Stimulated activated CD4-positive, alpha-beta T cell treated with anti-CD3 and anti-CD28 coated beads, Interleukin-2, amount 100 ng/mL, for 4 hours (primary cell): ENCODE results near the gene ATG2A.

Experiments used
- DNase-seq: peaks from one replicate; pipeline ENCODE4 v3.0.0-alpha.2; 2020; ENCODE audit warnings: low read depth

ATG2A gene

DNA sequence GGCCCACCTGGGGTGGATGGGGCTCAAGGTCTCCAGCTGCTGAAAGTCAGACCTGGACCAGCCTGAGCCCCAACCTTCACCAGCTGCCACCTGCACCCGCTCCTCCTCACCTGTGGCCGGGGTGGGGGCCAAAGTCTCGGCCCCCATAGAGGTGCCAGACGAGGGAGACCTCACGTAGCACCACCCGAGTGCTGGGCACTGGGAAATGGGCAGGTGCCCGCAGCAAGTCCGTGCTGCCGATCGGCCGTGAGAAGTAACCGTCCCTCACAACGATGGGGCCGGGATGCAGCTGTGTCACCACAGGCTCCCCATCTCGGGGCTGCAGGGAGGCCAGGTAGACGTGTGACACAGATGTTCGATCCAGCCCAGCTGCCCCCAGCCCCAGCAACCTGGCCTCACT lies 16.2 kb downstream of the ATG2A start:
- no peak for DNase-seq

DNA sequence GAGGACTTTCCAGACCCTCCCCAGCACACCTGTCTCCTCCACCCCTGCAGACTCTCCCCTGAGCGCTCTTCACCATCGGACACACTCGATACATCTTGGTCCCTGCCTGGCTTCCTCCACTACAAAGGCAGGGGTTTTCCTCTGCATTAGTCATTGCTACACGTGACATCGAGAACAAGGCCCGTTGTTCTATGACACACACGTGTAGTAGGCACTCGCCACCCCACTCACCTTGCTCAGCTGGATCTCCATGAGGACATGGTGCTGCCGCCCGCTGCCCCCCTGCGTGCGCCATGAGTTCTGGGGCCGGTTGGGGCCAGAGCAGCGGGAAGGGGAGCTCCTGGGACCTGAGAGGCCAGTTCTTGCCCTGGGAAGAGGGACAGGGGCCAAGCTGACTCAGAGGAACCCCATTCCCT lies 16.7 kb downstream of the ATG2A start:
- DNase-seq, result peak; percentile 70

DNA sequence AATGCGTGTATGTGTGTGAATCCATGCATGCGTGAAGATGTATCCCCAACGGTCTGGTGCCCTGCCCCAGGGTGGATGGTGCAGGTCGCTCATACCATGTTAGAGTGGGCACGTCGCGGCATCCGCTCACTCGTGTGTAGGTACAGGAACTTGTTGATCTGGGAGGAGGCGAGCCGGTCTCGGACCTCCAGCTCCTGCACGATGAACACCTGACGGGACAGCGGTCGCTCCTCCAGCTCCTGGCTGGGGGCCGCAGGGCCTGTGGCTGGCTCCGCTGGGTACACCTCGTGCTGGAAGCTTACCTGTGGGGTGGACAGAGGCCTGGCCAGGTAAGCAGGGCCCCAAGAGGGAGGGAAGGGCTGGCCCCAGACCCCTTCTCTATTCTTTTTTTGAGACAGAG lies 18.5 kb downstream of the ATG2A start:
- DNase-seq, result no peak

DNA sequence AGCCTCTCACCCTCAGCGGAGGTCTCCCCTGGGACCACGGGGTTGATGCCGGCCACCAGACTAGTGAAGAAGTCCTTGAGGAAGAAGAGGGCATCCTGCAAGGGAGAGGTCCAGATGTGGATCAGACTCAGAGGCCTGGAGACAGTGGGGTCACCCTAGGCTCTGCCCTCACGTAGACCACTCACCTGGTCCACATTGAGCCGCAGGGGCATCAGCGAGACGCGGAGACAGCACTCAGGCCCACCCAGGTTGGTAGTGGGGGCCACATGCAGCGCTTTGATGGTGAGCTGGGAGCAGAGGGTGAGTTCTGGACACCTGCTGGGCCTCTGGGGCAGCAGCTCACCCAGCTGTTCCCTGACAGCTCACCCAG lies 18.9 kb downstream of the ATG2A start:
- DNase-seq, result no peak

DNA sequence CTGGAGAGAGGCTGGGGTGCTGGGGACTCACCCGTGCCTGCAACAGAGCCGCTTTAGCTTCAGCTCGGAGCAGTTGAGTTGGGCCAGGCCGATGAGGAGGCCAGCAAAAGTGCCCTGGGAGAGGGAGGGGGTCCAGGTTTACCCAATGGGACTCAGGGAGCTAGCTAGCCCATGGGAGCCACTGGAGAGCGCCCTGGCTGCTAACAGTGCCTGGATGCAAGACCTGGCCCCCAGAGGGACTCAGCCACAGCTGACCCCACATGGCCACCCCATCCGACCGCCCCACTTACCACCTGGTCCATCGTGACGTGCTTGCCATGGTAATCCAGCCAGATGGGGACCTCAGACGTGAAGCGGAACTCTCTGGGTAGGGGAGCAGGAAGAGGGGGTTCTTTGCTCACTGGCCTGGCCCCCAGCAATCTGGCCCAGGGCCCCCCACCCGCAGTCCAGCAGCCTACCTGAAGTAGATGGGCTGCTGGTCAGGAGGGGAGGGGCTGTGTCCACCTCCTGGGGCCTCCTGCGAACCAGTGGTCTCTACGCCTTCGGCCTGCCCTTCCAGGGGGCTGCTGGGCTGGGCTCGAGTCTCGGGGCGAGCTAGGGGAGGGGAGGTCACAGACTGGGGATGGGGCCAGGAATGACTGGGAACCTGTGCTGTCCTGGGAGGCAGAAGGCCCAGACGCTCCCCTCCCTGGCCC lies 19.5 kb downstream of the ATG2A start:
- no peak for DNase-seq

DNA sequence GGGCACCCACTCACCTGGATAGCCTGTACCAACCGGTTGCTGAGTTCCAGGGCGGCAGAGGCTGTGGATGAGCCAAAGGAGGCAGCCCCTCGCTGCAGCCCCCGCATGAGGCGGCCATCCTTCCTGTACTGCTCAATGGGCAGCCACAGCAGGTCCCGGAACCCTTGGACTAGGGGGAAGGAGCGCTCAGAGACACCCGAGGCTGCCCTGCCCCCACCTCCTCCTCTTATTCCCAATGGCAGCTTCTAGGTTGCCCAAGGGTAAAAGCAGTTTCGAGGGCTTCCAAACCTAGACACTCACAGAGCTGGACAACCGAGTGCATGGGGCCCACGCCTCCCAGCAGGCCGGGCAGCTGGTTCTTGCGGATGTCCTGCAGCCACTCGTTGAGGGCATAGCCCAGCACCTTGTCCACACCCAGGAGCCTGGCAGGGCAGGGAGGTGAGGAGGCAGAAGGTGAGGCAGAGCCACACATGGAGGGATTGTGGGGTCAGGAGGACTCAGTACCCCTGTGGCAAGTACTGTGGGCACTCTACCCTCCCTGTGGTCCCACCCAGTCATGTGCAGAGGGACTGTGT lies 20.5 kb downstream of the ATG2A start:
- DNase-seq, result no peak

DNA sequence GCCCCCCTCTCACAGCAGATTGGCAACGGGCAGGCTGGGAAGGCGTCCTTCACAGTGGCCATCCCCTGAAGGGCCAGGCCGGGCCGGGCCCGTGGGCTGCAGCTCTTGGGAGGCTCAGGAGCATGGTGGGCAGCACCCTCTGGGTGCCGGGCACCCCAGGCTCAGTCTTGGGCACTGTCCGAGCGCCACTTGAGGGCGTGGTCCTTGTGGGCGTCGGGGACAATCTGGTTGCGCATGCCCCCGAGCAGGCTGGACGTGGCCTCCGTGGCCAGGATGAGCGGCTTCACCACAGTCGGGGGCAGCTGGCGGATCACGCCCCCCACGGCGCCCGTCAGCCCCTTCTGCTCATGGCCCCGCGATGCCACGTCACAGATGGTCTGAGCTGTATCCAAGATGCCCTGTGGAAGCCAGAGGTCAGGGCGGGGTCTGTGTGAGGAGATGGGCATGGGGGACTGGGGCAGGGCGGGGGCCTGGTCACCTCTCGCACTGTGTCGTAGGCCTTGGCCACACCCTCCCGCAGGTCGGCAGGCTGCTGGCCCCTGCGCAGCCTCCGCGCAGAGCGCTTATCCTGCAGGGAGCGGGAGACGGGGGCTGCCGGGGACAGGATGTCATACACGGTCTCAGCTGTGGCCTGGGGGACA lies 22.1 kb downstream of the ATG2A start:
- no peak for DNase-seq

DNA sequence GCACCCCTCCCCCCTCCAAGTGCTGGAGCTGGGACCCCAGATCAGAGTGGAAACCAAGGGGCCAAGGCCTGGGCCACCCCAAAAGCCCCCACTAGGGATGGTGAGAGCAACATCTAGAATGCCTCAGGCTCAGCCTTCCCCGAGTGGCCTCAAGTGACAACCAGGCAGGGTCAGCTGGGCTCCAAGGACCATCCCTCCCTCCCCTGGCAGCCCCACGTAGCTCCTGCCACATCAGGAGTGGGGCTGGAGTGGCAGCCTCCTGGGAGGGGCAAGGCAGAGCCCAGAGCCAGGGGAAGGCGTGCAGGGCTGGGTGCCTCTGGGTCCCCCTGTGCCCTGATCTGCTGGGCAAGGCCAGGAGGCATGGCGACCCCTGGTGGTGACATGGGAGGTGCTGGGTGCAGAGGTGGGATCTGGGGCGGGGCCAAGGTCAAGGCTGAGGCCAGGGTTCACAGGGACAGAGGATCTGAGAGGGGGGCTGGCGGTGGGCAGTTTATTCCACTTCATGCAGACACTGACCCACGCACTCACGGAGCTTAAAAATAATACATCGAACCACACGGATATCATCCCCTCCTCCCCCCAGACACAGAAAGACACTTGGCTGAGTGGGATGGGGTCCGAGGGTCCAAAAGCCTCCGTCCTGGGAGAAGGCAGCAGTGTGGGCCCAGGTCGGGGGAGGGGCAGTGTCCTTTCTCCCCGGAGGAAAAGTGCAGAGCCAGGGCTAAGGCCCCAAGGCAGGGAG lies 22.8 kb downstream of the ATG2A start:
- peak; percentile 80 for DNase-seq

DNA sequence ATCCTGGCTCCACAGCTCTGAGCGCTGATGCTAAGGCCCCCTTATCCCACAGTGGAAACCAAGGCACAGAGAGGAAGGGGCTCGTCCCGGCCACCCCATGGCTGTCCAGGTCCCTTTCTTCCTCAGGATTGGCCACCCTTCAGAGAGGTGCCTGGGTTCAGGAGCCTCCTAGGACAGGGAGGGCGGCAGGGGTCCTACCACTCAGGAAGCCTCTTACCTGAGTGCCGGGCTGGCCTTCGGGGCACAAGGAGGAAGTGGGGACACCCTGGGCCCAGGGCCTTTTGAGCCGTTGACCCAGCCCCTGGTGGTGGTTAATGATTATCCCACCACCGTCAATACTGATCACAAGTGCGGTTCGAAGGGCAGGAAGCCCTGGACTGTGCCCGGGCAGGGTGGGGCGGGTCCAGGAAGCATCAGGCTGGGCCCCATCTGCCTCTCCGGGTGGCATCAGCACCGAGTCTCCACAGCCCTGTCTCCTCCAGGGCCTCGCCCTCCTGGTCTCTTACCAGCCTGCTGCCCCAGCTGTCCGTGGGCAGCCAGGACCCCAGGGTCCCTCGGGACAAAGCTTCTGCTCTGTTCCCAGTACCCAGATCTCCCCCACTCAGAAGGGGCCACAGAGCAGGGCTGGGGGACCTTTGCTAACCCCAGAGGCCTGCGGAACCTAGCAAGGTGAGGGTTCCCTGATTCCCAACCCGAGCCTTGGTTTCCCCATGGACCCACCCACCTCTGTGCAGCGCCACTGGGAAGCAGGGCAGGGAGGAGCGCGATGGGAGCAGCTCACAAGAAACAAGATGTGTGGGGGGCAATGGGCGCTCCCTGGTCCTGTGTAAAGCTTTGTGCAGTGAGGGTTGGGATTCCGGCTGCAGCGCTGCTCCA lies 23.6 kb downstream of the ATG2A start:
- no peak for DNase-seq

DNA sequence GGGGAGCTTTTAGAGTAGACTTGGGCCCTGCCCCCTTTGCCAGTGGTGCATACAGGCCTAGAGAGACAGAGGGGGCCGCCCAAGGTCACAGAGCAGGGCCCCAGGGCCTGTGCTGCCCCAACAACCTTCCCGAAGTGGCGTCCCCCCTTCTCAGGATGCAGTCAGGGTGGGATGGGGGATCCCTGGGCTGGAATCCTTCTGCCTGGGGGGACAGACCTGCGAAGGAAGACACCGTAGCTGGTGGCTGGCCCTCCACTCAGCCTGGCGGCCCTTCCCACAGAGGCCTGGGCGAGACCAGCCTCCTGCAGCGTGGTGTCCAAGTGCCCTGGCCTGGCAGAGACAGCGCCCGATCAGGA lies 24.2 kb downstream of the ATG2A start:
- no peak for DNase-seq

DNA sequence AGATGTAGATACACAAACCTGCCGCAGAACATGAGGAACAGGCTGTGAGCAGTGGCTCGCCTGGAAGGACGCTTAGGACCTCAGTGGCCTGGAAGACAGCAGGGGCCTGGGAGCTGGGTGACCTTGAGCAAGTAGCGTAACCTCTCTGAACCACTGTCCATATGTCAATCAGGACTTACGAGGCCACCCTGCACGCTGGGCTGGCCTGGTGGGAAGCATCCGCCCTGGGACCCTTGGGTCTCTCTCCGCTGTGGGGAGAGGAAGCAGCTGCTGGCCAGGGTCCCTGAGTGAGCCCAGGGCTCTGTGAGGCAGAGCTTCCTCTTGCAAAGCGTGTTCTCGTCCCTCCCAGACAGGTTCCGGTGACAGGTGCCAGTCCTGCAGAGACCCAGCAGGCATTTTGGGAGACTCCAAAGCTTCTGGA lies 24.6 kb downstream of the ATG2A start:
- no peak for DNase-seq

DNA sequence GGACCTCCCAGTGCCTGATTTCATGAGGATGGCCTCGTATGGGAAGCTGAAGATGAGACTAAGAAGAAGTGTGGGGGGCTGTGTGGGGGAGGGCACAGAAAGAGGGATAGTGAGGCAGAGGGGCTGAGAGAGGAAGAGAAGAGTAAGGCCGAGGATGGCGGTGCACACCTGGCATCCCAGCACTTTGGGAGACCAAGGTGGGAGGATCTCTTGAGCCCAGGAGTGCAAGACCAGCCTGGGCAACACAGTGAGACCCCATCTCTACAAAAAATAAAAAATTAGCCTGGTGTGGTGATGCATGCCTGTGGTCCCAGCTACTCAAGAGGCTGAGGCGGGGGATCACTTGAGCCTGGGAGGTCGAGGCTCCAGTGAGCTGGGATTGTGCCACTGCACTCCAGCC lies 25.1 kb downstream of the ATG2A start:
- no peak for DNase-seq

DNA sequence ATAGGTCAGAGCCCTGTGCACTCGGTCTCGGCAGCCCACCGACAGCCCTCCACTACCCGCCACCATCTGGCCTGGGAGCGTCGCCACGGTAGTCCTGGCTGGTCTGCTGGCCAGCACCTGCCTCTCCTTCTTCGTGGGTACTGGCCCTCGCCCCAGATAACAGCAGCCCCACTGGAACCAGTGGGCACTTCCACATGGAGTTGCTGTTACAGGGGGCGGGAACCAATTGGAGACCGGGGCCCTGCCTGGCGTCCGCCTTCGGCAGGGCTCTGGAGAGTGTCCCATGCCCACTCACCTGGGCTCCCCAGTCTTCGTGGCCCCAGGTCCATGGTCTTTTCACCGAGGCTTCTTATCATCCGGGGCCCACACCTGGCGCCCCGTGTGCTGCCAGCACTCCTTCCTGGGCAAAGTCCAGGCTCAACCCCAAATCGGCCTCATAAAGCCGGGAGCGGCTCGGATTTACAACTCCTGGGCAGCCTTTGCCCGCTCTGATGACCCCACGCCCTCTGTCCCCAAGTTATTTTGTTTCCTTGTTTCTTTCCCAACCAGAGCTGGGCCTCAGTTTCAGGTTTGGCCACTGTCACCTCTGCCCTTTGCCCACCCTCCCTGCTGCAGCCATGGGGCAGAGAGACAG lies 25.7 kb downstream of the ATG2A start:
- no peak for DNase-seq

DNA sequence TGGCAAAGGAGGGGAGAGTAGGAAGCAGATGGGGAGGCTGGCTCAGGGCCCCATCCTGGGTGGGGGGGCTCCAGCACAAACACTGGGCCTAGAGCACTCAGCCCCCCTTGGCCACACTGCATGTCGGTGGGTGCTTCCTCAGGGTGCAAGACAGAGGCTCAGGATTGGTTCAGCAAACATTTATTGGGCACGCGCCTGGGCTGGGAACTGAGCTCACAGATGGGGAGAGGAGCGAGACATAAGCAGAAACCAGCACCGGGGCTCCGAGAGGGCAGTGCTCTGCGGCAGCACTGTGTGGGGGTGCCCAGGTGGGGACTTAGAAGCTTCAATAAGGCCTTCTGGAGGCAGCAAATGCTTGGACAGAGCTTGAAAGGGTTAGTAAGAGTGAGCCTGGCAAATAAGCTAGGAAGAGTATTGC lies 26.5 kb downstream of the ATG2A start:
- DNase-seq, result no peak

DNA sequence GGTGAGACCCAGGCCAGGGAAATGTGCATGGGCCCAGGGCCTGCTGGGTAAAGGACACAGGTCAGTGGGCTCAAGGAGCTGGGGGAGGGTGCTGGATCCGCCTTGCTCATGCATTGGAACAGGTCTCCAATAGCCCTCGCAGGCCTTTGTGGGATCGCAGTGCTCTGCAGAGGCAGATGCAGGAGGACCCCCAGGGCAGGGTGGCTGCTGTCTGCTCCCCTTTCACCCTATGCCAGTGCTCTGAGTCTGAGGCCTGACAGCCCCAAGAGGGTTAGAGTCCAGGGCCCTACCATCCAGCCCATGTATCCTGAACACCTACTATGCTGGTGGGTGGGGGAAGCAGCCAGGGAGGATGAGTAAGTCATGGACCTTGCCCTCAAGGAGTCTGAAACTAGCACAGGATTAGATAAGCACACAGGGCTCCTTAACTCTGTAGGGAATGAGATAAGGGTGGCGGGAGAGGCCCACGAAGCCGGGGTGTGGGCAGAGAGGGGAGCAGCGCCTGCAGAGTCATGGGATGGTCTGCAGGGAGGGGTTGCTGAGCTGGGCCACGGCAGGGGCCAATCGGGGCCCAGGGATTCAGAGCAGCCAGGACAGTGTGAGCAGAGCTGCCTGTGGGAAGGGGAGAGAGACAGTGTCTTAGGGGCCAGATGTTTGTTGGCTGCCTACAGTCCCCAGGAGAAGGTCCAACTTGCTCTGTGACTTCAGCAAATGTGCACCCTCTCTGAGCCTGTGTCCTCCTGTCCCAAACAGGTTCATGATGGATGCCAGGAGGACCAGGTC lies 28.1 kb downstream of the ATG2A start:
- no peak for DNase-seq

DNA sequence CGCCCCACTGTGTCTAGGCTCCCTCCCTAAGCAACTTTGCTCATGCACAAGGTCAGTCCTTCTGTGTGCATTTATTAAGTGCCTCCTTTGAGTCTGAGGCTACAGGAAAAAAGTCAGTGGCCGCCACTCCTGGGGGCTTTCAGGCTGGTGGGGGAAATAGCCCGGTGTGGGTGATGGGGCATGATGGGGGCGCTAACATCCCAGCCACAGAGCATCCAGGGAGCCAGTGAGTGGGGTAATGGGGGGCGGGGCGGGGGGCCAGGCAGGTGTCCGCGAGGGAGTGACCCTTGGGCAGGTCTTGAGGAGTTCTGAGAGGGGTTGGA lies 28.6 kb downstream of the ATG2A start:
- DNase-seq, result no peak

DNA sequence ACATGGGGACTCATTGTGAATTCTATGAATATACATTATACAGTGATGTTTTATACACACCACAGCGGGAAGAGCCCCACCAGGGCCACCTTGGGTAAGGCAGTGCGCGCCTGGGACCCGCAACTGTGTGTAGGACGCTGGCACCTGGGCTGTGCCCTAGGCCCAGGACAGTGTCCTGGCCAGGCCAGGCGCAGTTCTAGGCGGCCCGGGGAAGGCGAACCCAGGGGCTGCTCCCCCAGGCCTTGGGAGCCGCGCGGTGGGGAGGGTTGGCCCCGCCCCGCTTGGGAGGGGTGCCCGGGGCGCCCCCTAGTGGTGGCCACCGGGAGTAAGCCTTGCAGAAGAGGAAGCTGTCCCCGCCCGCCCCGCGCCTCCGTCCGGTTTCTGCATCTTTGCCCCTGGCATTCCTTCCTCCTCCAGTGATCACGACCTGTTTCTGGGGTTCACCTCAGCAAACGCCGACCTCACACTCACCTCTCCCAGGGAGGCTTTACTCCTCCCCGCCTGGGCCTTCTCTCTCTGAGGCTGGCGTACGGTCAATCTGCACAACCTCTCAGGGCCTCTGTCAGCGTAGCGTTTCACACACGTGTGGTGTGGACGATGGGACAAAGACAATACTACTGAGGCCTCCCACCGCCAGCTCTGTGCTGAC lies 29.1 kb downstream of the ATG2A start:
- peak; percentile 73 for DNase-seq

DNA sequence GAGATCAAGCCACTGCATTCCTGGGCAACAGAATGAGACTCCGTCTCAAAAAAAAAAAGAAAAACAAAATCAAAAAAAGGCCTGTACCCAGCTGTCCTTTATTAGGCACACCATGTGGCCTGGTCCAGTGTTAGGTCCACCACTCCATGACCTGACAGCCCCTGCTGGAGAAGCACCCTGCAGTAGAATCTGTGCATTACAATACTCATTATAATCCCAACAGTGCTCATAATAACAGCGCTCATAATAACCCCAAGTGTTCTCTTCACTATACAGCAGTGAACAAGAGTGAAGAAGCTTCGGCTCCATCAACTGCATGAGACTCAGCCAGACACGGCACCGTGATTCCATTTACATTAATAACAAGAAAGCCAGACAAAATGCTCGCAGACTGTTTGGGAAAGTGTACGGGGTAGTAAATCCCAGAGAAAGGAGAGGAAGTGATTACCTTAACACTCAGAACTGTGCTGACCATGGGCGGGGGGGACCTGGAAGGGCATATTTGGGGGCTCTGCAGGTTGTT lies 29.7 kb downstream of the ATG2A start:
- DNase-seq, result no peak

DNA sequence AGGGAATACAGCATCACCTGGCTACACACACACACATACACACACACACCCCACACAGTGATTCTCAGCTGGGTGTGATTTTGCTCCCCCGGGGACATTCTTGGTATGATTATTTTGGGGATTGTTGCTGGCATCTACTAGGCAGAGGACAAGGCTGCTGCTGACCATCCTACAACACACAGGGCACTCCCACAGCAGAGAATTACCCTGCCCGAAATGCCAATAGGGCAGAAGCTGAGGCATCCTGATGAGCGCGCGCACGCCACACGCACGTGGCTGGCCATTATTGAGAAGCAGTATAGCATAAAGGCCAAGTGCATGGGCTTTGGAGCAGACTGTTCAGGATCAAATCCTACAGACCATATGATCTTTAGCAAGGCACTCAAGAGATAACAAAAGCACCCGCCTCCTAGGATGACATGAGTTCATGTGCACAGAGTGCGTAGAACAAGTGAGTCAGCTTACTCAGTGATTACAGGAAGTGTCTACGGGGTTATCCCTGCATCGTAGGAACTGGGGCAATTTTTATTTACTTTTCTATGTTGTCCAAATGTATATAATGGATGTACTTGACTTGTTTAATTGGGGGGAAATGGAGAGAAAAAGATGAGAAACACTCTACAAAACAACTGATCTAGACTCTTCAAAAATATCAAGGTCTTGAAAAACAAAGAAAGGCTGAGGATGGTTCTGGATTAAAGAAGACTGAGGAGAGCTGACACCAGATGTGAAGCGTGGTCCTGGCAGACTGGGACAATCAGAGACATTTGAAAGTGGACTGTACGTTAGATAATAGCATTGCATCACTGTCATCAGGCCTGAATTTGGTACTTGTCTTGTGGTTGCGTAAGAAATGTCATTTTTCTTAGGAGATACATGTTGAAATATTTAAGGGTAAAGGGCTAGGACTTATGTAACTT lies 31.4 kb downstream of the ATG2A start:
- no peak for DNase-seq
